GF-D8 (cell line): ENCODE measurements around the gene NDUFA8.

Experiments
- DNase-seq: peaks from one replicate; lab custom pipeline; 2025; lab: John Stamatoyannopoulos, UW

The NDUFA8 gene

DNA sequence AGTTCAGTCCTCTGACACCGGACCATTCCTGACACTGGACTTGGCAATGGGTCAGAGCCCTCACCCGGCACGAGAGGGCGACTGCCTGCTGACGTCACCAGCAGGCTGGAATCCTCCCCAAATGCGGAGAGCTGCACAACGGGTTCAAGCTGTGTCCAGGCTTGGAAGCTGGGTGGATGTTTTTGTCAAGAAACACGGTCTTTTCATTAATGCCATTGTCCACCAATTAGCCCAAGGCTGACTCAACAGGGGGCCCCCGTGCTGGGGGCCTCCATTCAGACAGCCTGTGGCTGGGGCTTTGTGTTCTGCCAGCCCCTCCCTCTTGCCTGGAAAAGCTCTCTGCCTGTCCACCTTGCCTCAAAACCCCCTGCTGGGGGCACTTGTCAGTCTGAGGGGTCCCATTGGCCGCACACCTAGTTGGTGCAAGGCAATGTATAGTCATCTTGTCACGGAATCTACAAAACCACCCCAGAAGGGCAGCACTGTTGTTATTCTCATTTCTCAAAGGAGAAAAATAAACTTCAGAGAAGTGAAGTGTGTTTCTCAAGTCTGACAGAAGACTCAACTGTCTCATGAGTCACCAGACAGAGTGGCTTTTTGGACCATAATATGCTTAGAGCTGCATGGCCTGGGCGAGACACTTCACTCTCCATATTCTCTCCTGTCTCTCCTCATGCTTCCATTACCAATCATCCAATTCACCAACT, 24.6 kb downstream of the NDUFA8 start:
- DNase-seq: no peak

DNA sequence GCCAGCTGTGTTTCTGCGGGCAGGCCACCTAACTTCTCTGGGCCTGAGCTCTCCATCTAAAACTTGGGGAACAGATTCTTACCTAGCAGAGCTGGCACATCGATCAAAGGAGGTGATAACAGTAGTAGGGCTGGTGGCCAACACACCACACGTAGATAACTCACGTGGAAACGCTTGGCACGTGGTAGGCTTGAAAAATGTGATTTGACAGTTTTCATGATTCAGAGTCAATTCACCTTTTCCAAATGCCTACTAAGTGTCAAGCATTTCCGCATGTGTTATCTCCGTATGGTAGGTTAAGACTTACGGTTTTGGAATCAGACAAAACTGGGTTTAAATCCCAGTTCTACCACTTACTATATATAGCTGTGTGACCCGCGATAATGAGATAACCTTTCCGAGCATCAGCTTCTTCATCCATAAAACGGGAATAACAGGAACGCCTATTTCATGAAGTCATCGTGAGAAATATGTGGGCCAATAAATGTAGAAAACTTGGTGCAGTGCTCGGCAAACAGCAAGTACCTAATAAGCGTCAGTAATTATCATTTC, 25.5 kb downstream of the NDUFA8 start:
- DNase-seq: no peak

DNA sequence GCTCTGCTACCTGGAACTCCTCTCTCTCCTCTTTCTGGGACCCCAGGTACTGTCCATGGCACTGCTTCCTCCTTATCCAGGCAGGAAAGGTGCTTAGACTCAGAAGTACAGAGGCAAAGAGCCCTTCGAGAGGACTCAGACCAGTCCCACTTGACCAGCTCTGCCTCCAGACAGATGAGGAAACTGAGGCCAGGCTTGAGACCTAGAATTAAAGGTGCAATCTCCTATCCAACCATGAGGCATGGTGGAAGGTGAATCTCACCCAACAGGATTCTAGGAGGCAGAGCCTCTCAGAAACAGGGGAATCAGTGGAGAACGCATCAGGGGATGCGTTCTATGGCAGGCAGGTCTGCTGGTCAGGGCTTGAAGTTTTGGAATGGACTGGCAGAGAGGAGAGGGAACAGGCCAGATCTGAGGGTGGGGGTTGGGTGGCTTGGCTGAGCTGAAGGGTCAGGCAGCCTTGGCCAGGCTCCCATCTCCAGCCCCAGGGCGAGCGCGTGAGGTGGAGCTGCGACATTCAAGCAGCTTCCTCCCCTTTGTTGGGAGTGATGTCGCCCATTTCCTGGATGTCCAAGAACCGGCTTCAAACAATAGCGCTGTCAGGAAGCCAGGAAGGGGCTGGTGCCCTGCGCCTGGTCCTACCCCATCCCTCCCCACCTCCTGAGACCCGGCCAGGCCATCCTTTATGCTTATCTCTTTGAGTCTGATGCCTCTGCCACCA, 26.2 kb downstream of the NDUFA8 start:
- DNase-seq: no peak

- DNase-seq: no peak
Observed at GRCh38 chr9:122132539-122132938, 27.0 kb downstream of the NDUFA8 start.

- DNase-seq: no peak
Observed at GRCh38 chr9:122131401-122132001, 28.1 kb downstream of the NDUFA8 start.

DNA sequence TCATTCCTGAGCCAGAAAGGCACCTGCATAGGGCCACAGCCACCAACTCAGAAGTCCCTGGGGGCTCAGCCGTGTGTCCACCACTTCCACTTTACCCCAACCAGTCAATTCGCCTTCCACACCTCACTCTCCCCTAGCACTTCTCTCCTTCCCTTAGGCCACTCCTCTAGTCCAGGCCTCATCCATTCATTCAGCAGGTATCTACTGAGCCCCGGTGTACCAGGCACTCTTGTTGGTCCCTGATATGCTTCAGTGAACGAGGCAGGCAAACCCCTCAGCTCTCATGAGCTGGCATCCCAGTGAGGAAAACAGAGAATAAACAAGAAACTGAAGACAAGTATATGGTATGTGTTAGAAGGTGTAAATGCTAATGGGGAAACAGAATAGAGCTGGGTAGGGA, 28.7 kb downstream of the NDUFA8 start:
- DNase-seq: no peak

DNA sequence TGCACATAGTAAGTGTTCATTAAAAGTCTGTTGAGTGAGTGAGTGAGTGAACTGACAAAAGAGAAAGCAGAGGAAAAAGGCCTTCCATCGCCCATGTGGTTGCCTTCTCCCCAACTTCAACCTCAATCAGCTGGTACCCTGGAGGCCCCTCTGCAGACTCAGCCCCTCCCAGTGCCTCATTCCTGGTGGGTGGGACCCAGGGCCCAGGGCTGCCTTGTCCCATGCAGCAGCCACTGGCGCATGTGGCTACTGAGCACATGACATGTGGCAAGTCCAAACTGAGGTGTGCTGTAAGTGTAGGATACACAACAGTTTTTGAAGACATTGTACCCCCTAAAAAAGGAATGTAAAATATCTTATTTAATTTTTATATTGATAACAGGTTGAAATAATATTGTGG, 29.6 kb downstream of the NDUFA8 start:
- DNase-seq: no peak

DNA sequence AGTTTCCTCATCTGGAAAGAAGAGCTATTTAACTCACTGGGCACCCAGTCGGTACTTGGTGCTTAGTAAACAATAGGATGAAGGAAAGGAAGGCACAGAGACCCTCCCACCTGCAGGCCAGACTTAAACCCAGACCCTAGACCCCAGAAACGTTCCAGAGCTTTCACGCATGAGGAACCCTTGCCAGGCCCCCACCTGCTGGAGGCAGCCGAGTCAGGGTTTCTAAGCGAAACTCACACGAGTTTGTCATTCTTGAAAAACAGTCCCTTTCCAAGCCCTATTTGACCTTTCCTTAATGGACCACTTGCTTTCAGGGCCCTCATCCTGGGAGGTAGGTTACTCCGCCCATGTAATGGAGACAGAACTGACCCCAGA, 30.6 kb downstream of the NDUFA8 start:
- DNase-seq: no peak

DNA sequence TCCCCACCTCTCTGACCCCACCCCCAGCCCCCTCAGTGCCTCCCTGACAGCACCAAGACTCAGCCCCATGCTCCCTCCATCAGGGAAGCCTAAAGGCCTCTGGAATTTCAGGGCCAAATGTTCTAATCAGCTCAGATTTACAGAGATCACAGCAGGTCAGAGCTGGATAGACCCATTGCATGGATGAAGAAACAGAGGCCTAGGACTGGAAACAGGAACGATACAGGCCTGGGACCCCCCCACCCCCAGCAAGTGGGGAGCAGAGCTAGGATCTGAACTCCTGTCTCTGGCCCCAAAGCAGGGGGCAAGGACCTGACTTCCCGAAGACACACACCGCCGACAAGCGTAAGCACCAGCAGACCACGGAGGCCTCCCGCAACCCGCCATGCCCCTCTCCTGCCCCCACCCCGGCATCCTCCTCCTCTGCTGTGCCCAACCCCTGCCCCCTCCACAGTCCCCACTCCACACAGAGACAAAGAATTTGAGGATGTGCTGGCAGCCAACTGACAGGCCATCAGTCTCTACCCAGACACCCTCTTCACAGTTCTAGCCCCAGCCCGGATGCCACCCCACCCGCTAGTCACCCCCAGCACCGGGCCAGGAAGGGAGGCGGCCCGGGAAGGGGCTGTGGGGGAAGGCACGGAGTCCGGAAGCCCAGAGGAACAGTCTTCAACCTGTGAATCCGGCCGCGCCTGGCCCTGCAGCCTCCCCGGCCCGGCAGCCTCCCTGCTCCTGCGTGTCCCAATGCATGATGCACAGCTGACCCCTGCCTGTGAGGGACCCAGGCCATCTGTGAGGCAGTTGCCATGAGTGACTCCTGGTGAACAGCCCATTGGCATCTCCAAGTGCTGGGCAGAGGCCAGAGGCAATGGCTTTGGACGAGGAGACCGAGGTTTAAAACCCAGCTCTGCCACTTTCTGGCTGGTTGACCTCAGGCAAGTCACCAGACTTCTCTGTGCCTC, 31.3 kb downstream of the NDUFA8 start:
- no peak for DNase-seq

DNA sequence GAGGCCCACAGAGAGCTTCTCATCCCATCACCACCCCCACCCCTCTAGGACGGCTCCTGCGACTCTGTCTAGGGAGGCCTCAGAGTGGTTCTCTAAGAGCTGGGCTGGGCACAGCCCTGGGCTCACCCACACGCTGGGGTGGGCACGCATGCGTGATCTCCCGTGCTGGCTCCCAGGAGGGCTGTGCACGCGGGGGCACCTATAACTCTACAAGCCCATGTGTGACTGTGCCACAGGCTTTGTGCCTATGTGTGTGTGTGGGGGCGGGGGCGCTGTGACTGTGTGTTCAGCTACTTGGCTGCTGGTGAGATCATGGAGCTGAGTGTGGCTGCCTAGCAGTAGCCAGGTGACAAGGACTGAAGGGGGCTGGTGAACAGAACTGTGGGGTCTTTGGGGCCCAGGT, 32.2 kb downstream of the NDUFA8 start:
- no peak for DNase-seq

DNA sequence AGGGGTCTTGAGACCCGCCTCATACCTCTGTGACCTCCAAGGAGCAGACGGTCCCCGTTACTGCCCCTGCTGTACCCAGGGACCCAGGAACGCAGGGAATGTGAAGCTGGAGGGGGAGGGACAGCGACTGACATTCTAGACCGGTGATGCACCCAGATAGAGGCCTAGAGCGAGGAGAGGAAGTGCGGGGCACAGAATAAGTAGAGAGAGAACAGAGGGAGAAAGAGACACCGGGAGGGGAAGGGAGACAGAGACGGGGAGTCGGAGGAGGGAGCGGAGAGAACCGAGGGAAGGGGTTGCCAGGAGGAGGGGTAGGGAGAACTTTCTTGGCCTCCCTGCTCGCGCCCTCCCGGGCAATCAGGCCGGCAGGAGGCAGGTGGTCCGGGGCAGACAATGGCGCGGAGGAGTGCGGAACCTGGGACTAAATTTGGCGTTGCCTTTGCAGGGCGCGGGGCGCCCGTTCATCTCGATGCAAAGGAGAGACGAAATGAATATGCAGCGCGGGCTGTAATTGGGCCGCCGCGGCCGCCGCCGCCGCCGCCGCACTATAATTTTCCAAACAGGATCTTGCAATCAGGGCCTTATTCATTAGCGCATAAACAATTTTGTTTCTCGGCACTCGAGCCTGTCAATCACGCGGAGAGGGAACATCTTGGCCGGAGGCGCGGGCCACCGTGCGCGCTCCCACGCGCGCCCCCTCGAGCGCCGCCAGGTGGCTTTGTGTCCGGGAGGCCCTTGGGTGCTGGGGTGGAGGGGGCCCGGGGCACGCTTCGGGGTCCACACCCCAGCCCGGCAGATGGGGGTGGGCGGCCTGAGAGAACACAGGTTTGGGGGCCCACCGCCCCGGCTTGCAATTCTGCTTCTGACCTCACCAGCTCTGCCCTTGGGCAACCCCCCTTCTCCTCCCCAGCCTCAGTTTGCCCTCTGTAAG, 33.0 kb downstream of the NDUFA8 start:
- no peak for DNase-seq

DNA sequence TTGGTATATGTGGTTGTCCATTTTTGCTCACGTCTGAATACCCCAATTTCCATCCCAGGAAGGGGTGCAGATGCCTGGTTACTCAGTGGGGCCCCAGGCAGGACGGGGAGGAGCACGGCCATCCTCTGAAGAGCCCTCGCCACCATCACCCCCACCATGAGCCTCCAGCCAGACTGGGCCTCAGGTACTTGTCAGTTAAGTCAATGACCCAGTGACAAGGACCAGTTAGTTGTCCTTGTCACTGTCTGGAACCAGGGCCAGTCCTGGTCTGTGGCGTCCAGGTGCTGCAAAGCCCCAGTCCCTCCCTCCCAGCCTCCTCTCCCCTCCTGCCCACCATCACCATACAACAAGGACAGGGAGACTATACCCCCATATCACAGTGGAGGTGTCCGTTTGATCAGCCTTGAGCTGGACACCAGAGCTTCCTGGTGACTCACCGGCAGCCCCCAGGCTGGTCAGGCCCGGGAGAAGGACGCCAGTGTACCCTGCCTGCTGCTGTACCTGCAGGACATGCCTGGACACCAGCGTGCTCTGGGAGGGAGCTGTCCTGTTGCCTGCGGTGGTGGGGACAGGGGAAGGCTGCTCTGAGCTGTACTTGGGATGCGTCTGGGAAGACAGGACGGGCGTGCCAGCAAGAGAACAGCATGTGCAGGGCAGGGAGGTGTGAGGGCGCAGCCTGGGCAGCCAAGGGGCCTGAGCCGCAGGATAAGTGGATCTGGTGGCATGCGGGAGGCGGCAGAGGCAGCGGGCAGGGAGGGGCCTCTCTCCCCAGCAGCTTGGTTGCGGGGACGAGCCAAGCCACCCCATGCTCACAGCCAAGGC, 33.9 kb downstream of the NDUFA8 start:
- no peak for DNase-seq

DNA sequence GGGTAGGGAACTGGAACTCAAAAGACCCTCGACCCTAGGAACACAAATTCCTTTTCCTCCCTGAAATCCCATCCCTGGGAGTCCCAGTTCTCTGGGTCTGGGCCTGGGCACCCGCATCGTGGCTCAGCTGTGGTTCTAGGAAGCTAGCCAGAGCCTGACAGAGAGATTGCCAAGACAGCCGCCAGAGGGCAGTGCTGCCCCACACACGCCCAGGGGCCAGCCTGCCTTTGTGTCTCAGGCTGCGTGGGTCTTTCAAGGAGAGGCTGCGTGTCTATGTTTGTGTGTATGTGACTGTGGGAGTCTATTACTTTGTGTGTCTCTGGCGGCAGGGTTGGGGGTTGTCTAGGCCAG, 34.4 kb downstream of the NDUFA8 start:
- no peak for DNase-seq

GRCh38 chr9:122124528-122124927, 35.1 kb downstream of the NDUFA8 start:
- no peak for DNase-seq

DNA sequence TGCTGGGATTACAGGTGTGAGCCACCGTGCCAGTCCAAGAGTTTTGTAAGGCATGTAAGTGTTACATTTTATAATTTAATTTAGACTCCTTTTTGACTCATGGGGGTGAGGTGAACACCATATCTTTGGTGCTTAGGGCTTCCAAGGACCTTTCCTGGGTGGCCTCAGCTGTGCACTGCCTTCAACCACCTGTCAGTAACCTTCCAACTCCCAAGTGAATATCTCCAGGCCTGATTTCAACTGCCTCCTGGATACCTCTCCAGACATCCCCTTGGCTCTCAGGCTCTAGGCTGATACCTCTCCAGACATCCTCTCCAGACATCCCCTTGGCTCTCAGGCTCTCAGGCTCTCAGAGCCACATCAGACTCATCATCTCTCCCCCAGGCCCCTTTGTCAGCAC, 35.5 kb downstream of the NDUFA8 start:
- no peak for DNase-seq

- no peak for DNase-seq
Observed at GRCh38 chr9:122122903-122123632, 36.5 kb downstream of the NDUFA8 start.

DNA sequence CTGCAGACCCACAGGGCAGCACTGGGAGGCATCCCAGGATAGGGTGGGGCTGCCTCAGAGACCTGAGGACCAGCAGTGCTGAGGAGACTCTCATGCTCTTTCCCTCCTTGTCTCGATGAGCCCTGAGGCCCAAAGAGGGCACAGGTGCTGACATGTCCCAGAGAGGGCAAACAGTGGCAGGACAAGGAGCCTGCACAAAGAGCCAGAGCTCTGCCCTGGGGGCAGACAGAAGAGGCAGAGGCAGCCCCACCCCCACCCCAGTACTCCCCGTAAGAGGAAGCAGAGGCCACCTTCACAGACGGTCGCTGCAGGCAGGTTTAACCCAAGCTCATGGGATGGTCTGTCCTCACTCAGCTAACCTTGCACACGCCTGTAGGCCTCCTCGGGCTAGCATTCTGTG, 37.1 kb downstream of the NDUFA8 start:
- no peak for DNase-seq

GRCh38 chr9:122121931-122122330, 37.6 kb downstream of the NDUFA8 start:
- no peak for DNase-seq

GRCh38 chr9:122121391-122121790, 38.2 kb downstream of the NDUFA8 start:
- no peak for DNase-seq
